Subcutaneous abdominal adipose tissue (tissue), 5 donors: ENCODE data around the gene DYDC2.

Experiments used
- H3K27ac ChIP-seq: one replicate; pipeline ENCODE4 v1.7.0; 2013; ENCODE audit warnings: low read depth, mild to moderate bottlenecking, inconsistent platforms, low read length, moderate library complexity
- H3K27me3 ChIP-seq, 5 donors: one replicate each; pipeline ENCODE4 v1.7.0; 2013; ENCODE audit warnings: low read length in 5 of 5, inconsistent platforms in 1 of 5; ENCODE audit not compliant: control insufficient read depth in 5 of 5, insufficient read depth in 4 of 5
- H3K36me3 ChIP-seq, 5 donors: one replicate each; pipeline ENCODE4 v1.7.0; 2013; ENCODE audit warnings: low read length in 5 of 5; ENCODE audit not compliant: control insufficient read depth in 5 of 5, insufficient read depth in 5 of 5
- H3K4me1 ChIP-seq, 5 donors: one replicate each; pipeline ENCODE4 v1.7.0; 2013; ENCODE audit warnings: low read length in 5 of 5, mild to moderate bottlenecking in 3 of 5, moderate library complexity in 1 of 5; ENCODE audit not compliant: control insufficient read depth in 5 of 5, insufficient read depth in 5 of 5
- H3K4me3 ChIP-seq, 5 donors: one replicate each; pipeline ENCODE4 v1.7.0; 2013; ENCODE audit warnings: low read length in 5 of 5, low read depth in 1 of 5
- H3K9ac ChIP-seq, 5 donors: one replicate each; pipeline ENCODE4 v1.7.0; 2013; ENCODE audit warnings: low read length in 5 of 5, mild to moderate bottlenecking in 4 of 5, moderate library complexity in 3 of 5
- H3K9me3 ChIP-seq, 5 donors: one replicate each; pipeline ENCODE4 v1.7.0; 2013; ENCODE audit warnings: low read length in 5 of 5; ENCODE audit not compliant: control insufficient read depth in 5 of 5
- donor health status: healthy.
- donor health status: healthy.
- donor health status: healthy.
- donor health status: healthy.
- donor health status: healthy.

The DYDC2 gene

GRCh38 chr10:80356563-80356988 is at the start of gene DYDC2, which contains the start of gene DYDC1:
DYDC2 (plus strand) TSS chr10:80356781; CDS start chr10:80362444, 5,663 bp downstream.
DYDC1 (minus strand) TSS chr10:80356755; CDS start chr10:80352601, 4,154 bp downstream.
- H3K36me3 ChIP-seq: no peaks in the 10 kb centered on the region
- H3K4me3 ChIP-seq: peak within 1 kb of the TSS; percentile 56 to 67 (median 59)
- H3K9ac ChIP-seq: peak within 1 kb of the TSS in 1 of 5 donors; percentile 35
- H3K27ac ChIP-seq: no peak within 1 kb of the TSS
- H3K27me3 ChIP-seq: peaks cover 7 to 15% (median 8%) of the 10 kb centered on the region in 5 donors
- H3K9me3 ChIP-seq: no peaks in the 10 kb centered on the region
- H3K4me1 ChIP-seq: peaks cover 0 to 15% (median 13%) of the 10 kb centered on the region in 5 donors

GRCh38 chr10:80313523-80313922 is 43.1 kb upstream of the DYDC2 start:
- Histone ChIP-seq H3K27me3 (no peaks in the 10 kb centered on the region), H3K4me1 (no peaks in the 10 kb centered on the region), H3K9ac (no peak overlapping the region), H3K9me3 (peaks cover 0 to 2% (median 0%) of the 10 kb centered on the region in 5 donors), H3K27ac (no peak overlapping the region), H3K4me3 (no peak overlapping the region), H3K36me3 (no peaks in the 10 kb centered on the region)

- Histone ChIP-seq H3K4me1 (no peaks in the 10 kb centered on the region), H3K36me3 (no peaks in the 10 kb centered on the region), H3K9ac (no peak overlapping the region), H3K9me3 (peaks cover 0 to 2% (median 0%) of the 10 kb centered on the region in 5 donors), H3K27me3 (no peaks in the 10 kb centered on the region), H3K27ac (no peak overlapping the region), H3K4me3 (no peak overlapping the region)
Observed at GRCh38 chr10:80315391-80315790, 41.2 kb upstream of the DYDC2 start.

GRCh38 chr10:80318742-80319141 is 37.8 kb upstream of the DYDC2 start:
- Histone ChIP-seq H3K4me1 (no peaks in the 10 kb centered on the region), H3K9ac (no peak overlapping the region), H3K27ac (no peak overlapping the region), H3K4me3 (no peak overlapping the region), H3K9me3 (no peaks in the 10 kb centered on the region), H3K36me3 (no peaks in the 10 kb centered on the region), H3K27me3 (peaks cover 0 to 2% (median 0%) of the 10 kb centered on the region in 5 donors)

GRCh38 chr10:80319318-80319717 is 37.3 kb upstream of the DYDC2 start:
- H3K36me3 ChIP-seq: no peaks in the 10 kb centered on the region
- H3K4me1 ChIP-seq: no peaks in the 10 kb centered on the region
- no peak overlapping the region for H3K9ac ChIP-seq
- H3K4me3 ChIP-seq: no peak overlapping the region
- H3K27me3 ChIP-seq: peaks cover 0 to 2% (median 0%) of the 10 kb centered on the region in 5 donors
- no peak overlapping the region for H3K27ac ChIP-seq
- no peaks in the 10 kb centered on the region for H3K9me3 ChIP-seq

GRCh38 chr10:80319725-80320290 is 36.8 kb upstream of the DYDC2 start:
- Histone ChIP-seq H3K27ac (no peak overlapping the region), H3K9ac (no peak overlapping the region), H3K9me3 (no peaks in the 10 kb centered on the region)

GRCh38 chr10:80320377-80320776 is 36.2 kb upstream of the DYDC2 start:
- no peaks in the 10 kb centered on the region for H3K9me3 ChIP-seq

More at GRCh38 chr10:80319725-80320290, 36.8 kb upstream of the DYDC2 start:
- H3K27me3 ChIP-seq: peaks cover 0 to 2% (median 0%) of the 10 kb centered on the region in 5 donors
- H3K36me3 ChIP-seq: no peaks in the 10 kb centered on the region
- no peak overlapping the region for H3K4me3 ChIP-seq
- no peaks in the 10 kb centered on the region for H3K4me1 ChIP-seq

GRCh38 chr10:80321183-80321582 is 35.4 kb upstream of the DYDC2 start:
- peaks cover 0 to 2% (median 0%) of the 10 kb centered on the region in 5 donors for H3K27me3 ChIP-seq
- H3K4me3 ChIP-seq: no peak overlapping the region
- no peaks in the 10 kb centered on the region for H3K4me1 ChIP-seq
- no peak overlapping the region for H3K9ac ChIP-seq
- no peak overlapping the region for H3K27ac ChIP-seq
- H3K9me3 ChIP-seq: no peaks in the 10 kb centered on the region
- no peaks in the 10 kb centered on the region for H3K36me3 ChIP-seq

More at GRCh38 chr10:80320377-80320776, 36.2 kb upstream of the DYDC2 start:
- Histone ChIP-seq H3K4me3 (no peak overlapping the region), H3K36me3 (no peaks in the 10 kb centered on the region), H3K4me1 (no peaks in the 10 kb centered on the region), H3K9ac (no peak overlapping the region), H3K27ac (no peak overlapping the region), H3K27me3 (peaks cover 0 to 2% (median 0%) of the 10 kb centered on the region in 5 donors)

GRCh38 chr10:80322158-80322557 is 34.4 kb upstream of the DYDC2 start:
- Histone ChIP-seq H3K27ac (no peak overlapping the region), H3K36me3 (no peaks in the 10 kb centered on the region), H3K9me3 (no peaks in the 10 kb centered on the region), H3K9ac (no peak overlapping the region), H3K27me3 (peaks cover 0 to 3% (median 0%) of the 10 kb centered on the region in 5 donors), H3K4me3 (no peak overlapping the region), H3K4me1 (no peaks in the 10 kb centered on the region)

- H3K4me3 ChIP-seq: no peak overlapping the region
- no peaks in the 10 kb centered on the region for H3K4me1 ChIP-seq
- H3K27ac ChIP-seq: no peak overlapping the region
- peaks cover 0 to 7% (median 0%) of the 10 kb centered on the region in 5 donors for H3K27me3 ChIP-seq
- no peaks in the 10 kb centered on the region for H3K36me3 ChIP-seq
- H3K9me3 ChIP-seq: no peaks in the 10 kb centered on the region
- H3K9ac ChIP-seq: no peak overlapping the region
Observed at GRCh38 chr10:80322711-80323110, 33.9 kb upstream of the DYDC2 start.
